Non-pigmented ciliary epithelial cell (primary cell): Measurements from ENCODE around the gene PTRHD1.

Experiments
- DNase-seq: peaks from one replicate; pipeline ENCODE4 v3.0.0-alpha.2; 2010; ENCODE audit warnings: low read depth

PTRHD1 gene

GRCh38 chr2:24830351-24830750 lies 37.2 kb upstream of the PTRHD1 start:
- no peak for DNase-seq

DNA sequence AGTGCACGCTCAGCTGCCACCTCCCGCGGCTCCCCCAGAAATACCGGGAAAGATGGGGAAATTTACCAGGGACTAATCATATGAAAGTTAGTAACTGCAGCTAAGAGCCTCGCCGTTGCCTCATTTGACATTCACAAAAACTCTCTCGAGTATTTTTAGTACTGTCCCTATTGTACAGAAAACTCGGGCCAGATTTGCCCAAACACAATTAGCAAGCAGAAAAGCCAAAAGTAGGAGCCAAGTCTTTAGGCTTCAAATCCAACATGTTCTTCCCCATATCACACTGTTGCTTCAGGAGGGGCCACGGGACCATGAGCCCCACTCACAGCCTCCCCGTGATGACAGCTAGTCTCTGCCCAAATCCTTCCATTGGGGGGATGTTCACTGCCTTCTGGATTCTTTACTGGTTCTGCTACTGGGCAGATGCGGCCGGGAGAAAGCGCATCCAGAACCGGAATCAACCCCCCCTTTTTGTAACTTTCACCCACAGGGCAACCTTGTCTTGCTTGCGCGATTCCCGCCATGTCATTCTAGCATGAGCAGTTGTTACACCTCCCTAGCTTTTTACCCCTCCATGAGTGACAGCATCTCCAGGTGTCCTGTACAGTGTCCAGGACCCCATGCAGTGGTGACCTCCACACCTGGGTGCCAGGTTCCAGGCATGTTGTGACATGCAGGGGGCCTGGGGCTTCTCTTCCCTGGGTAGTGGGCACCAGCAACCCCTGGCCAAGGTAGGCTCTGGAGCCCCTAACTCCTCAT lies 35.2 kb upstream of the PTRHD1 start:
- no peak for DNase-seq

GRCh38 chr2:24827321-24828237 lies 34.4 kb upstream of the PTRHD1 start:
- DNase-seq = peak; percentile 80

DNA sequence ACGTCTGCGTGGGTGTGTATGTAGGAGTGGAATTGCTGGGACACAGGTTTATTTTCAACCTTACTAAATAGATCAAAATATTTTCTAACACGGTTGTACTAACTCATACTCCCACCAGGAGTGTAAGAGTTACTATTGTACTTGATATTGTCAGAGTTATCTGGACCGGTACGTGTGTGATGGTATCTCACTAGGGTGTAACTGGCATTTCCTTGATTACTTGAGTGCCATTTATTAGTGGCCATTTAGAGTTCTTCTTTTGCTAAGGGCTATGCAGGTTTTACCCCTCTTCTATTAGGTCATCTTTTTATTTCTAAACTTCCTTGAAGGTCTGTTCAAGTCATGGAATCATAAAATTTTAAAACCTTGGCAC lies 33.6 kb upstream of the PTRHD1 start:
- DNase-seq = no peak

GRCh38 chr2:24825883-24826772 lies 32.9 kb upstream of the PTRHD1 start:
- DNase-seq = no peak

GRCh38 chr2:24824966-24825882 lies 32.0 kb upstream of the PTRHD1 start:
- DNase-seq = no peak

GRCh38 chr2:24824071-24824588 lies 30.9 kb upstream of the PTRHD1 start:
- DNase-seq = no peak

DNA sequence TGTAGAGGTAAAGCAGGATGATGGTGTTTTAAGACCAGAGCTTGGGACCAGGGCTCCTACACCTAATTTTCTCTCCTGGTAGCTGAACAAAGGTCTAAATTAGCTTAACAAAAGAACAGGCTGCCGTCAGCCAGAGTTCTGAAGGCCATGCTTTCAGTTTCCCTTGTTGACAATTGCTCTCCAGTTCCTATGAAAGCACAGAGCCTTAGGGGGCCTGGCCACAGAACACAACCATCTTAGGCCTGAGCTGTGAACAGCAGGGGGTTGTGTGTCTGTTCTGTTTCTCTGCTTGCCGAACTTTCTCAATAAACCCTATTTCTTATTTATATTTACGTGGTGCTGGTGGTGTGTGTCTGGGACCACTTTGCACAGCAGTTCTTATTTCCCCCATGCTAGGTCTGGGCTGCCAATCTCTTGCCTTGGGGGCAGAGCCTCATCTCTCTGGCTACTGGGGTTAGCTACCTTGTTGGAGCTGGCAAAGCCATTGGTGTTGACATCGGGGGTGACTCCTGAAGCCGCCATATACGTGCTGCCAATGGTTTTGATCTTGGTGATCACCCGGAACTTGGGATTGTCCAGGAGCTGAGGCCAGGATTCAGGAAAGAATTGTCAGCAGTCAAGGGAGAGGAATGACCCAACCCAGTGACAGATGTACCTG lies 29.0 kb upstream of the PTRHD1 start:
- DNase-seq = no peak

- DNase-seq = no peak
Observed at GRCh38 chr2:24821433-24821891, 28.3 kb upstream of the PTRHD1 start.

DNA sequence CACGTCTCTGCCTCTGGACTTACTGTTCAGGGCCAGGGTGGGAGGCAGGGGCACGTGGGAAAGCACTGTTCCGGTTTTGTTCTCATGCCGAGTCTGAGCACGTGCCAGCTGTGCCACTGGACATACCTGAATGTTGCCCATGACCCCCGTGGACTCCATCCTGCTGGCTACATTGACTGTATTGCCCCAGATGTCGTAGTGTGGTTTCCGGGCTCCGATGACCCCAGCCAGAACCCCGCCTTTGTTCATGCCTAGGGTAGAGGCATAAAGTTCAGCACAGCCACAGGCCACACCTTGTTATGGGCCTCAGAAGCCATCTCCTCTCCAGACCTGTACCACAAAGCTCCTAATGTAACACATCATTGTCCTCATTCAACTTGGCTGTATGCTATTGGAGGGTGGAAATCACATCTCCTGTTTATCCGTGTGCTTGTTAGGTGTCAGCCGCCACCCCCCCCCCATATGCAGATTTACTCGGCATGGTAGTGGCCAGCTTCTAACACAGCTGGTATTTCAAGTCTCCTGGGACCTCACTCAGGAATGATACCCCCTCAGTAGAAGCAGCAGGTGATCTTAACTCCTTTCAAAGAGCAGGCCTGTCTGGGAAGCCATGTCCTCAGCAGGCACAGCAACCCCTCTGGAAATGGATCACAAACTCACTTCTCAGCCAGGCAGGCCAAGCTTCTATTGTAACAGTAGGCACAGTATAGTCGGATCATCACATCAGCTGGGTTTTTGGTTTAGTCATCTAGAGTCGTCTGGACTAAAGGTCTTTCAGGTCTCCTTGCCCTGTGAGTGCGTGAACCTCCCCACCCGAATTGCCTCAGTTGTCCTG lies 27.6 kb upstream of the PTRHD1 start:
- DNase-seq = no peak

DNA sequence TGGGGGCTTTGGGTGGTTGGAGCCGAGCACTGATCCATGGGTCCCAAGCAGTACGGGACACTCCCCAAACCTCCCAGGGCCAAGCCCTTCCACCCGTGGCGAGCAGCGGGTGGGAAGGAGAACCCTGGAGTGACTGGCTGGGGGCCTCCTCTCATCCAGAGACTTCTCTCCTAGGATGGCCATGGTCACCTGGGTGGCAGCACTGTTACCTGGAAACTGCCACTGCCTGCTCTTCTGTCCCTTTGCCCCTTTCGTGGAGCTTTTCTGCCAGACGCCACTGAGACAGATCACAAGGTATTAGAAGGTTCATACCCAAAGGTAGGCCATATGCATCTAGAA lies 27.0 kb upstream of the PTRHD1 start:
- DNase-seq = no peak

DNA sequence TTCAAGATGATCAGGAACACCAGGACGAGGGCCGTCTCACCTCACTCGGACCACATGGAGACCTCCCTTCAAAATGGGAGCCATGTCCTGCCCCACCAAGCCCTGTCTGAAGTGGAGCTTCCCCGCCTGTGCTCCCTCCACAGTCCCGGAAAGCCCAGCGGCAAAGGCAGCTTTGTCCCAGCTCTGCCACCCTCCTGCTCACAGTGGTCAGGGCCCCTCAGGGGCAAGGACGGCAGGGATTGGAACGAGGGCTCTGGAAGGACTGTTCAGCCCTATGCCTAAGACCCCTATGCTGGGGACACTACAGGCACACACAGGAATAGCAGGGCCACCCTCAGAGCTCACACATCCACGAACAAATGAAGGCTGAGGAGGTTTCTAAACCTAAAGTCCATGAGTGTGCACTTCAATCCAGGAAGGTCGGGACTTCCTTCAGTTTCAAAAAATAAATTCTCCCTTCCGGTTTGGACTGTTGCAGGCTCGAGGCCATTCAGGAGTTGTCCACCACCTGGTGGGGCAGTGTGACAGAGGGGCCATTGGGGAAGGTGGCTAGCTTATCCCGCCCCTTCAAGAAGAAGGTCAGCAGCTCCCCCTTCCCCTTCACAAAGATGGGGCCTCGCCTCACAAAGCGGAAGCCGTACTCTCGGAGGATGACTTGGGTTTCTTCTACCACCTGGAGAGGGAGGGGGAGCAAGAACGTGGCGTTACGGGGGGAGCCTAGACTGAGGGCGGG lies 26.4 kb upstream of the PTRHD1 start:
- DNase-seq = no peak

DNA sequence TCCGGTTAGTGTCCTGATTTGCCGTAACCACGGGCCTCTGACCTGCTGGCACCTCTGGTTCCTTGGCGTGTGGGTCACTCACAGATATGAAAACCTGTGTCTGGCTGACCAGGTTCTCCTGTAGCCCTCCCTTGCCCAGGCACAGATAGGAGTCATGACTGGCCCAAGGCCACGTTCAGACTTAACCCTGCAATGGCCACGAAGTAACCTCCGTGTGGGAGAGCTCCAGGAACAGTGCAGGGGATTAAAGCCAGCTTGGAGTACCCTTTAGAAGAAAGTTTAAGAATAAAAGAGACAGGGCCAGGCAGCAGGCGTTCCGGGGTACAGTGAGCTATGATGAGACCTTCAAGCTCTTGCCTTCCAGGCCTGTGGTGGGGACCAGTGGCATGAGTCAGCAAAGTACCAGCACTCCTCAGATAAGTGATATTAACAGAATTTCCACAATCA lies 25.6 kb upstream of the PTRHD1 start:
- peak; percentile 57 for DNase-seq

DNA sequence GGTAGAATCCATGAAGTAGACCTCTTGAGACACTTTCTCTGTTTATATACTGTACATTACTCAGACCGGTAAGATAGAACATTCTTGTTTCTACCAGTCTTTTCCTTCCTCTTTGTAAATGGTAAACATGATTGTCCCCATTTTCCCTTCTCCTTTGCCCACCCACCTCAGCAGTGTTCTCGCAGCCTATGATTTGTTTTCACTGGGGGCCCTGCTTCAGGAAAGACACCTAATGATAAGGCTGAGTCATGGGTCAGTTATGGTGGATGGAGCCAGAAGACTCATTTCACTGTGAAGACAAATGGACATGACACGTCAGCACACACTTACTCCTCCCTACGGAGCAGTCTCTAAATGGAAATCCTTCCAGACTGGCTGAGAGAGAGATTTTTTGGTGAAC lies 23.7 kb upstream of the PTRHD1 start:
- DNase-seq = peak; percentile 64

DNA sequence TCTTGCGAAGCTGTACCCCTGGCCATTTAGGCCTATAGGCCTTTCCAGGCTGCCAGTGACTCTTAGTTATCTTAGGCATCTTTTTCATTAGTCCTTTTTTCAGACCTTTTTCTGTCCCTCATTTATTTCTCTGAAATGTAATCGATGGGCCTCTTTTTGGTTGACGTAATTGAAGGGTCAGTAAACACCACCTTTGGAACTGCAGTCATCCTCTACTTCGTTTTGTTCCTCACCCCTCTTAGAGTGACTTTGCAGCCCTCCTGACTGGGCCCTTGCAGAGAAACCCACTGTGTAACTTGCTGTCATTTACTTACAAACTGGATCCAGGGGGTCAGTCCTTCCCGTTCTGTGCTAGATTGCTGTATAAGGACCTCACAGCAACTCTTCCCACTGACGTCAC lies 23.2 kb upstream of the PTRHD1 start:
- DNase-seq = no peak

- no peak for DNase-seq
Observed at GRCh38 chr2:24815171-24815570, 22.0 kb upstream of the PTRHD1 start.

- DNase-seq = no peak
Observed at GRCh38 chr2:24814516-24814915, 21.3 kb upstream of the PTRHD1 start.

DNA sequence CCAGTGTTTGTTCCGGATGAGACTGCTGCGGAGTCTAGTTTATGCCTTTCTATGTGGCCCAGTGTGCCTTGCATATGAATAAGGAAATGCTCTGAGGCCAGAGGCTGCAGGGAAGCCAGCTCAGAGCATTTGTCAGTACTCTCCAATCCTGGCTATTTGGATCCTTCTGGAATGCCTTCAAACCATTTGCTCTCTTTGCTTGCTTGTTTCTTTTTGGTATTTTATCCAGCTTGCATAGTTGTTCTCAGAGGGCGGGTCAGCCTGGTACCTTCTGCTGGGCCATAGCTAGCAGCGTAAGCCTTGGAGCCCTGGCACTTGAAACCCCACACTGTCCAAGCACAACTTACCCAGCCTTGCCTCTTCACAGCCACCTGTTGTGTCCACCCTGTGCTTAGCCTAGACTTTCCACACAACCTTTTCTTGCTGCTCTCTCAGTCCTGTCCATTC lies 20.5 kb upstream of the PTRHD1 start:
- no peak for DNase-seq
